HCT116 (cell line): Measurements from ENCODE around the gene LAMA1. TPM values are rescaled to one million over a fixed set of nuclear protein-coding genes. Genes with fewer than 3 reads are reported as not detected.

ENCODE experiments used
- ATAC-seq: fragments of 200-7000 bp; cut with Tn5 transposase; 2 replicates; pipeline ENCODE4 v1.9.1; 2020; ENCODE audit warnings: mild to moderate bottlenecking, moderate library complexity
- BruUV-seq: library from RNA; stranded (reverse); fragments of 400-500 nt; replicated peaks from 2 replicates; lab custom pipeline; 2021; lab: Mats Ljungman, UMichigan
- CTCF ChIA-PET: fragments of 300-600 bp; sonication (Branson Sonifier 250); formaldehyde crosslinking; loops from one replicate; lab custom pipeline; 2021; ENCODE audit warnings: antibody characterized with exemption; lab: Charles Lee
- POLR2A ChIA-PET: fragments of 300-600, 350-600 bp; sonication (Branson Sonifier 250); formaldehyde crosslinking; loops from one replicate; lab custom pipeline; 2021; ENCODE audit warnings: antibody characterized with exemption; lab: Charles Lee
- RAD21 ChIA-PET, 2 experiments: fragments of 300-600 bp; sonication (Branson Sonifier 250); formaldehyde crosslinking; loops; one replicate each; lab custom pipeline; 2023; ENCODE audit warnings: low total read pairs in 2 of 2; ENCODE audit not compliant: uncharacterized antibody in 2 of 2, unreplicated experiment in 2 of 2, low non-redundant PET in 1 of 2; lab: Charles Lee
- DNase-seq: peaks from one replicate; pipeline ENCODE4 v3.0.0-alpha.2; 2010; ENCODE audit warnings: low read depth, low spot score
- H2AFZ ChIP-seq: fragments of 200-600 bp; shearing (Covaris generic), sonication (generic); 2 replicates; pipeline ENCODE4 v1.6.1; 2017; ENCODE audit warnings: low read depth, mixed run types, mixed read lengths, antibody characterized with exemption, low read length; ENCODE audit not compliant: poor library complexity, severe bottlenecking
- H3K27ac ChIP-seq: 2 replicates; pipeline ENCODE4 v1.5.1; 2012; ENCODE audit warnings: low read depth, low read length
- H3K27me3 ChIP-seq: fragments of 200-600 bp; sonication (generic); 2 replicates; pipeline ENCODE4 v1.6.1; 2016; ENCODE audit warnings: mixed run types, low read length, mixed read lengths; ENCODE audit not compliant: insufficient read depth
- H3K36me3 ChIP-seq, 2 experiments: fragments of 200-500 bp in 1 of 2; fragments of 200-600 bp in 1 of 2; sonication (Bioruptor generic) in 1 of 2; sonication (generic) in 1 of 2; 2 replicates each; pipeline versions ENCODE4 v1.5.1 to v1.6.1; 2014 to 2016; ENCODE audit warnings: low read length in 2 of 2, inconsistent platforms in 1 of 2, mixed read lengths in 1 of 2, mixed run types in 1 of 2; ENCODE audit not compliant: insufficient read depth in 2 of 2, control insufficient read depth in 1 of 2
- H3K4me1 ChIP-seq, 2 experiments: fragments of 200-600 bp in 1 of 2; sonication (generic) in 1 of 2; 2 replicates each; pipeline versions ENCODE4 v1.5.1 to v1.6.1; 2012 to 2017; ENCODE audit warnings: low read length in 2 of 2, inconsistent platforms in 1 of 2, mild to moderate bottlenecking in 1 of 2, mixed read lengths in 1 of 2, mixed run types in 1 of 2, moderate library complexity in 1 of 2; ENCODE audit not compliant: insufficient read depth in 2 of 2, control insufficient read depth in 1 of 2
- H3K4me2 ChIP-seq: fragments of 200-600 bp; sonication (generic); 2 replicates; pipeline ENCODE4 v1.6.1; 2017; ENCODE audit warnings: mixed run types, low read length, mixed read lengths
- H3K4me3 ChIP-seq, 2 experiments: fragments of 200-600 bp in 1 of 2; sonication (generic) in 1 of 2; replicated peaks in 1 of 2; 2 replicates each; pipeline ENCODE4 v1.5.1; 2011 to 2016; ENCODE audit warnings: low read length in 2 of 2, control low read depth in 1 of 2, low read depth in 1 of 2, mild to moderate bottlenecking in 1 of 2, mixed read lengths in 1 of 2, mixed run types in 1 of 2
- H3K79me2 ChIP-seq: fragments of 200-600 bp; sonication (generic); 2 replicates; pipeline ENCODE4 v1.6.1; 2017; ENCODE audit warnings: mild to moderate bottlenecking, mixed run types, low read length, moderate library complexity, mixed read lengths; ENCODE audit not compliant: insufficient read depth
- H3K9ac ChIP-seq: fragments of 200-600 bp; sonication (generic); 2 replicates; pipeline ENCODE4 v1.6.1; 2016; ENCODE audit warnings: low read length, mixed read lengths
- H3K9me2 ChIP-seq: fragments of 200-600 bp; sonication (generic), shearing (Covaris generic); 2 replicates; pipeline ENCODE4 v1.6.1; 2017; ENCODE audit warnings: mixed run types, mild to moderate bottlenecking, moderate library complexity; ENCODE audit not compliant: insufficient read depth
- H3K9me3 ChIP-seq, 2 experiments: fragments of 200-500 bp in 1 of 2; fragments of 200-600 bp in 1 of 2; sonication (Bioruptor generic) in 1 of 2; sonication (generic) in 1 of 2; 2 replicates each; pipeline ENCODE4 v1.6.1; 2014 to 2017; ENCODE audit warnings: low read length in 2 of 2, mixed read lengths in 2 of 2, inconsistent platforms in 1 of 2, low read depth in 1 of 2, mild to moderate bottlenecking in 1 of 2, mixed run types in 1 of 2, moderate library complexity in 1 of 2; ENCODE audit not compliant: control insufficient read depth in 1 of 2, insufficient read depth in 1 of 2
- H4K20me1 ChIP-seq: fragments of 200-600 bp; sonication (generic), shearing (Covaris generic); 2 replicates; pipeline ENCODE4 v1.6.1; 2017; ENCODE audit warnings: mixed run types, mild to moderate bottlenecking, moderate library complexity; ENCODE audit not compliant: insufficient read depth
- CEBPB ChIP-seq: IDR thresholded peaks from 2 replicates; pipeline ENCODE4 v1.6.1; 2012; ENCODE audit warnings: low read depth
- EGR1 ChIP-seq: IDR thresholded peaks from 2 replicates; pipeline ENCODE4 v1.6.1; 2012; ENCODE audit warnings: low read depth
- ELF1 ChIP-seq: IDR thresholded peaks from 2 replicates; pipeline ENCODE4 v1.6.1; 2012; ENCODE audit warnings: low read depth, borderline replicate concordance
- EZH2phosphoT487 ChIP-seq: fragments of 200-600 bp; IDR thresholded peaks from 2 replicates; pipeline ENCODE4 v1.6.1; 2018; ENCODE audit warnings: antibody characterized with exemption, borderline replicate concordance
- JUND ChIP-seq: IDR thresholded peaks from 2 replicates; pipeline ENCODE4 v1.6.1; 2012
- POLR2A ChIP-seq: IDR thresholded peaks from 2 replicates; pipeline ENCODE4 v1.7.0; 2011; ENCODE audit warnings: borderline replicate concordance; ENCODE audit not compliant: insufficient read depth, insufficient read length; ENCODE audit errors: extremely low read depth
- SP1 ChIP-seq: IDR thresholded peaks from 2 replicates; pipeline ENCODE4 v1.6.1; 2012; ENCODE audit warnings: low read depth
- TCF7L2 ChIP-seq: IDR thresholded peaks from 2 replicates; pipeline ENCODE4 v1.7.0; 2011; ENCODE audit warnings: borderline replicate concordance, inconsistent platforms; ENCODE audit not compliant: insufficient read depth, insufficient read length; ENCODE audit errors: extremely low read depth
- ZFX ChIP-seq: fragments of 450-650 bp; IDR thresholded peaks from 2 replicates; pipeline ENCODE4 v1.6.1; 2017
- intact Hi-C: fragments of 100-400 bp; cut with micrococcal nuclease; formaldehyde crosslinking; loops from 2 replicates; pipeline ENCODE4 v1.10.0; 2022
- total RNA-seq: library from RNA; stranded (reverse); gene quantifications from one replicate; pipeline ENCODE4 v1.2.1, GENCODE V29; 2021; ENCODE audit not compliant: unreplicated experiment
- TF ChIP-seq, protein P1 (sequence below): IDR thresholded peaks from 2 replicates; pipeline ENCODE4 v1.6.1; 2012
- TF ChIP-seq, protein P2 (sequence below): IDR thresholded peaks from 2 replicates; pipeline ENCODE4 v1.6.1; 2011; ENCODE audit warnings: mild to moderate bottlenecking, low read length, moderate library complexity; ENCODE audit not compliant: insufficient replicate concordance; ENCODE audit errors: extremely low read depth
- TF ChIP-seq, protein P3 (sequence below): IDR thresholded peaks from 2 replicates; pipeline ENCODE4 v1.6.1; 2012; ENCODE audit warnings: low read depth

LAMA1 gene
- total RNA-seq, 1 experiment from 2014 or later, result 0.05 TPM

DNA sequence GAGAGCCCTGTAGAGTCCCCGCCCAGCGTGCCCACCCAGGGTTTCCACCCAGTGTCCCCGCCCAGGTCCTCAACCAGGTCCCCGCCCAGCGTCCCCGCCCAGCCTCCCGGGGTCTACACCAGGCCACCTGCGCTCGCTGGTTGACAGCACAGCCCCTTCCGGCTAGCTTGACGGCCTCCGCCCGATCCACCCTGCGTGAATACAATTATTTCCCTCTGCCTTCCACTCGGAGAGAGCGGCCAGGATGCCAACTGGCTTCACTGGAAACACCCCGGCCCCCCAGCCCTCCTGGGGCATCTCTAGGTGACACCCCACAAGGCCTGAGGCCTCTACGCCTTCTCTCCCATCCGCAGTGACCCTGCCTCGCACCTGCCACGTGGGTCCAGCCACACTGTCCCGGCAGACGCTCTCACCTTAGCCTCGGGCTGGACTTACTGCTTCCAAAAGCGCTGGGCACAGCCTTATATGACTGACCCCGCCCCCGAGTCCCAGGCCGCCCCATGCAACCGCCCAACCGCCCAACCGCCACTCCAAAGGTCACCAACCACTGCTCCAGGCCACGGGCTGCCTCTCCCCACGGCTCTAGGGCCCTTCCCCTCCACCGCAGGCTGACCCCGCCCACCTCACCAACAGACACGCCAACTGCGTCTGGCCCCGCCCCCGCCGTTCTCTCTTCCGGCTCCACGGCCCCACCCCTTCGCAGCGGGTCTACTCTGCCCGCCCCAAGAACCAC lies 188.1 kb downstream of the LAMA1 start:
- Histone ChIP-seq H3K27me3 (no peaks in the 10 kb centered on the region), H3K9me2 (no peaks in the 10 kb centered on the region), H3K9ac (no peak overlapping the region), H3K4me1 (no peaks in the 10 kb centered on the region), H3K36me3 (no peaks in the 10 kb centered on the region), H3K27ac (no peak overlapping the region), H3K4me2 (no peak overlapping the region), H2AFZ (no peak overlapping the region), H3K79me2 (no peaks in the 10 kb centered on the region), H3K9me3 (peaks cover 0 to 22% of the 10 kb centered on the region in 2 experiments; a peak in 2 of 4 replicates), H4K20me1 (no peaks in the 10 kb centered on the region), H3K4me3 (no peak overlapping the region)
- CTCF ChIA-PET, result no interaction called here
- ATAC-seq (no peak), DNase-seq (no peak)
- POLR2A ChIA-PET, result no interaction called here
- TF ChIP-seq, protein P1, sequence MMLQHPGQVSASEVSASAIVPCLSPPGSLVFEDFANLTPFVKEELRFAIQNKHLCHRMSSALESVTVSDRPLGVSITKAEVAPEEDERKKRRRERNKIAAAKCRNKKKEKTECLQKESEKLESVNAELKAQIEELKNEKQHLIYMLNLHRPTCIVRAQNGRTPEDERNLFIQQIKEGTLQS, result no peak
- TF ChIP-seq ZFX (no peak), EZH2phosphoT487 (no peak), ELF1 (no peak), JUND (no peak)
- intact Hi-C loops, result no loop called here
- RAD21 ChIA-PET, result no interaction called here
- no TSS peak for BruUV-seq

DNA sequence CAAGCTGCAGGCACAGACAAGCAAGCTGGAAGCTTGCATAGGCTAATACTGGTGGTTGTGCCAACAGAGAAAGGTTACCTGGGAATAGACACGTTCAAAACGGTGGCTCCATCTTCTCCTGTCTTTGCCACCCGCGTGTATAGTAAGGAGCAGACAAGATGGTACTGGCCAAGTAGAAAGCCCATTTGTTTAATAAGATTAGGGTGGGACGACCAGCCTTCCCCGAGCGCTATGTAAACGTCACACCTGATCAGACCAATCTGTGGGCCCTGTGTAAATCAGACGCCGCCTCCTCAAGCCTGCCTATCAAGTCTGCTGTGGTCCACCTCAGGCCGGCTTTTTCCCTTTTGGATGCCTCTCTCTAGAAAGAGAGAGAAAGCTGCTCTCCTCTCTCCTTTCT lies 189.2 kb downstream of the LAMA1 start:
- no peaks in the 10 kb centered on the region for H3K27me3 ChIP-seq
- RAD21 ChIA-PET, result no interaction called here
- H3K27ac ChIP-seq, result no peak overlapping the region
- TF ChIP-seq EZH2phosphoT487, result no peak
- TF ChIP-seq, protein P2, sequence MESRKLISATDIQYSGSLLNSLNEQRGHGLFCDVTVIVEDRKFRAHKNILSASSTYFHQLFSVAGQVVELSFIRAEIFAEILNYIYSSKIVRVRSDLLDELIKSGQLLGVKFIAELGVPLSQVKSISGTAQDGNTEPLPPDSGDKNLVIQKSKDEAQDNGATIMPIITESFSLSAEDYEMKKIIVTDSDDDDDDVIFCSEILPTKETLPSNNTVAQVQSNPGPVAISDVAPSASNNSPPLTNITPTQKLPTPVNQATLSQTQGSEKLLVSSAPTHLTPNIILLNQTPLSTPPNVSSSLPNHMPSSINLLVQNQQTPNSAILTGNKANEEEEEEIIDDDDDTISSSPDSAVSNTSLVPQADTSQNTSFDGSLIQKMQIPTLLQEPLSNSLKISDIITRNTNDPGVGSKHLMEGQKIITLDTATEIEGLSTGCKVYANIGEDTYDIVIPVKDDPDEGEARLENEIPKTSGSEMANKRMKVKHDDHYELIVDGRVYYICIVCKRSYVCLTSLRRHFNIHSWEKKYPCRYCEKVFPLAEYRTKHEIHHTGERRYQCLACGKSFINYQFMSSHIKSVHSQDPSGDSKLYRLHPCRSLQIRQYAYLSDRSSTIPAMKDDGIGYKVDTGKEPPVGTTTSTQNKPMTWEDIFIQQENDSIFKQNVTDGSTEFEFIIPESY, result no peak
- no peak for TF ChIP-seq EGR1
- TF ChIP-seq SP1, result no peak
- TF ChIP-seq TCF7L2, result no peak
- no peak for TF ChIP-seq CEBPB
- TF ChIP-seq, protein P3, sequence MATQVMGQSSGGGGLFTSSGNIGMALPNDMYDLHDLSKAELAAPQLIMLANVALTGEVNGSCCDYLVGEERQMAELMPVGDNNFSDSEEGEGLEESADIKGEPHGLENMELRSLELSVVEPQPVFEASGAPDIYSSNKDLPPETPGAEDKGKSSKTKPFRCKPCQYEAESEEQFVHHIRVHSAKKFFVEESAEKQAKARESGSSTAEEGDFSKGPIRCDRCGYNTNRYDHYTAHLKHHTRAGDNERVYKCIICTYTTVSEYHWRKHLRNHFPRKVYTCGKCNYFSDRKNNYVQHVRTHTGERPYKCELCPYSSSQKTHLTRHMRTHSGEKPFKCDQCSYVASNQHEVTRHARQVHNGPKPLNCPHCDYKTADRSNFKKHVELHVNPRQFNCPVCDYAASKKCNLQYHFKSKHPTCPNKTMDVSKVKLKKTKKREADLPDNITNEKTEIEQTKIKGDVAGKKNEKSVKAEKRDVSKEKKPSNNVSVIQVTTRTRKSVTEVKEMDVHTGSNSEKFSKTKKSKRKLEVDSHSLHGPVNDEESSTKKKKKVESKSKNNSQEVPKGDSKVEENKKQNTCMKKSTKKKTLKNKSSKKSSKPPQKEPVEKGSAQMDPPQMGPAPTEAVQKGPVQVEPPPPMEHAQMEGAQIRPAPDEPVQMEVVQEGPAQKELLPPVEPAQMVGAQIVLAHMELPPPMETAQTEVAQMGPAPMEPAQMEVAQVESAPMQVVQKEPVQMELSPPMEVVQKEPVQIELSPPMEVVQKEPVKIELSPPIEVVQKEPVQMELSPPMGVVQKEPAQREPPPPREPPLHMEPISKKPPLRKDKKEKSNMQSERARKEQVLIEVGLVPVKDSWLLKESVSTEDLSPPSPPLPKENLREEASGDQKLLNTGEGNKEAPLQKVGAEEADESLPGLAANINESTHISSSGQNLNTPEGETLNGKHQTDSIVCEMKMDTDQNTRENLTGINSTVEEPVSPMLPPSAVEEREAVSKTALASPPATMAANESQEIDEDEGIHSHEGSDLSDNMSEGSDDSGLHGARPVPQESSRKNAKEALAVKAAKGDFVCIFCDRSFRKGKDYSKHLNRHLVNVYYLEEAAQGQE, result no peak
- no peak for TF ChIP-seq POLR2A
- no peak for TF ChIP-seq JUND
- TF ChIP-seq, all 23 proteins: peak for 0
- CTCF ChIA-PET, result no interaction called here
- BruUV-seq, result no TSS peak
- no peak overlapping the region for H3K4me2 ChIP-seq
- POLR2A ChIA-PET, result no interaction called here
- H3K9me3 ChIP-seq, result peaks cover 3 to 14% of the 10 kb centered on the region in 2 experiments; a peak in 2 of 4 replicates
- no peaks in the 10 kb centered on the region for H3K4me1 ChIP-seq
- no peak overlapping the region for H3K9ac ChIP-seq
- no peaks in the 10 kb centered on the region for H3K9me2 ChIP-seq
- ATAC-seq (no peak), DNase-seq (no peak)
- no peak overlapping the region for H3K4me3 ChIP-seq
- intact Hi-C loops, result no loop called here
- H3K79me2 ChIP-seq, result no peaks in the 10 kb centered on the region
- H4K20me1 ChIP-seq, result no peaks in the 10 kb centered on the region
- H2AFZ ChIP-seq, result no peak overlapping the region
- no peaks in the 10 kb centered on the region for H3K36me3 ChIP-seq
